GM21390 (cell line): Measurements from ENCODE around the gene VTI1A.
A peak's percentile ranks its signal among the peaks of the same experiment; 100 is the strongest.
"Not testable (repeated sequence)": the region's sequence is repeated elsewhere in the genome, so short reads cannot be mapped to it uniquely, and the experiment has no call there.

Experiments used
- ATAC-seq: cut with Tn5 transposase; IDR thresholded peaks from one replicate; pipeline ENCODE4 v1.9.1; 2021; ENCODE audit not compliant: unreplicated experiment

The VTI1A gene

GRCh38 chr10:112539340-112539739 lies 92.3 kb downstream of the VTI1A start:
- ATAC-seq: no peak

GRCh38 chr10:112542823-112543222 lies 95.8 kb downstream of the VTI1A start:
- ATAC-seq: not testable (repeated sequence)

GRCh38 chr10:112546474-112546873 lies 99.5 kb downstream of the VTI1A start:
- ATAC-seq: peak; percentile 64

- no peak for ATAC-seq
These were observed 101.7 kb downstream of the VTI1A start for GRCh38 chr10:112548535-112549276.

GRCh38 chr10:112552593-112553110 lies 105.6 kb downstream of the VTI1A start:
- no peak for ATAC-seq

GRCh38 chr10:112553315-112553714 lies 106.3 kb downstream of the VTI1A start:
- ATAC-seq: no peak

- no peak for ATAC-seq
These were observed 107.2 kb downstream of the VTI1A start for GRCh38 chr10:112554263-112554662.

- no peak for ATAC-seq
These were observed 110.2 kb downstream of the VTI1A start for GRCh38 chr10:112557197-112557596.

- ATAC-seq: no peak
These were observed 111.6 kb downstream of the VTI1A start for GRCh38 chr10:112558476-112559142.

- ATAC-seq: no peak
These were observed 112.3 kb downstream of the VTI1A start for GRCh38 chr10:112559349-112559748.

GRCh38 chr10:112562122-112562521 lies 115.1 kb downstream of the VTI1A start:
- no peak for ATAC-seq

- ATAC-seq: no peak
These were observed 116.0 kb downstream of the VTI1A start for GRCh38 chr10:112562809-112563663.

- ATAC-seq: no peak
These were observed 117.3 kb downstream of the VTI1A start for GRCh38 chr10:112564337-112564736.

GRCh38 chr10:112565434-112566053 lies 118.5 kb downstream of the VTI1A start:
- no peak for ATAC-seq

- ATAC-seq: no peak
These were observed 123.6 kb downstream of the VTI1A start for GRCh38 chr10:112570585-112570984.

- no peak for ATAC-seq
These were observed 132.6 kb downstream of the VTI1A start for GRCh38 chr10:112579578-112579977.

- no peak for ATAC-seq
These were observed 133.3 kb downstream of the VTI1A start for GRCh38 chr10:112580267-112580666.

- no peak for ATAC-seq
These were observed 134.9 kb downstream of the VTI1A start for GRCh38 chr10:112581921-112582320.

GRCh38 chr10:112583236-112583939 lies 136.4 kb downstream of the VTI1A start:
- ATAC-seq: no peak

GRCh38 chr10:112584276-112584675 lies 137.3 kb downstream of the VTI1A start:
- ATAC-seq: no peak
